Measurements from ENCODE around the gene MSLN. TPM values are rescaled to one million over a fixed set of nuclear protein-coding genes. Genes with fewer than 3 reads are reported as not detected.

The MSLN gene
- polyA plus RNA-seq, 2 of the 4 experiments (the other 2 are of a cell fraction), result 2.4 to 3.6 TPM

GRCh38 chr16:767743-768235, 7.3 kb downstream of the MSLN start:
- Histone ChIP-seq H3K9me3 (no peaks in the 10 kb centered on the region), H3K4me2 (peak overlapping the region; percentile 45; the same call in 2 of the 3 replicates), H3K4me1 (peaks cover 15% of the 10 kb centered on the region), H3K4me3 (no peak overlapping the region), H3K27ac (peak overlapping the region in 1 of 2 experiments; percentile 40; a peak in 2 of 6 replicates)
- no peak for FAIRE-seq
- WGBS (ENCODE audit: missing lambda C conversion rate), result 48% methylated on average over 2 of the region's 38 CpGs
- ChIA-PET POLR2A (no interaction called here), CTCF (interaction anchor here (2.1 to 15.8 kb wide), 2 partner anchors 18 to 27 kb away, joined by 5 to 105 read pairs; partner anchors contain the start of genes CHTF18, CIAO3 and RPUSD1)
- TF ChIP-seq BCL3 (IDR thresholded peaks at IDR 0.05), result no peak
- no peak for TF ChIP-seq TFCP2L1 (CRISPR knock-in tag; IDR thresholded peaks at IDR 0.05)
- TF ChIP-seq ZNF302 (CRISPR knock-in tag; IDR thresholded peaks at IDR 0.05), result no peak
- TF ChIP-seq BHLHE40 (IDR thresholded peaks at IDR 0.05; ENCODE audit: low read depth, low read length), result no peak
- TF ChIP-seq USF2 (IDR thresholded peaks at IDR 0.05), result no peak
- no peak for TF ChIP-seq CHD4 (IDR thresholded peaks at IDR 0.05; ENCODE audit: borderline replicate concordance)
- no peak for TF ChIP-seq FOXS1 (CRISPR knock-in tag; IDR thresholded peaks at IDR 0.05)
- TF ChIP-seq NPAS2 (CRISPR knock-in tag; IDR thresholded peaks at IDR 0.05; ENCODE audit: borderline replicate concordance), result no peak
- no peak for TF ChIP-seq HES2 (IDR thresholded peaks at IDR 0.05)
- TF ChIP-seq ESRRA (IDR thresholded peaks at IDR 0.05; ENCODE audit: borderline replicate concordance, low read length), result no peak
- no peak for TF ChIP-seq CHD2 (IDR thresholded peaks at IDR 0.05; ENCODE audit: low read length, partially characterized antibody)
- no peak for TF ChIP-seq NR3C1 (IDR thresholded peaks at IDR 0.05)
- no peak for DNase-seq (ENCODE audit: low read depth in 1 of 2, low spot score in 1 of 2)
- ATAC-seq, result peak in 1 of 2 experiments; percentile 12; a peak in 2 of 6 replicates

DNA sequence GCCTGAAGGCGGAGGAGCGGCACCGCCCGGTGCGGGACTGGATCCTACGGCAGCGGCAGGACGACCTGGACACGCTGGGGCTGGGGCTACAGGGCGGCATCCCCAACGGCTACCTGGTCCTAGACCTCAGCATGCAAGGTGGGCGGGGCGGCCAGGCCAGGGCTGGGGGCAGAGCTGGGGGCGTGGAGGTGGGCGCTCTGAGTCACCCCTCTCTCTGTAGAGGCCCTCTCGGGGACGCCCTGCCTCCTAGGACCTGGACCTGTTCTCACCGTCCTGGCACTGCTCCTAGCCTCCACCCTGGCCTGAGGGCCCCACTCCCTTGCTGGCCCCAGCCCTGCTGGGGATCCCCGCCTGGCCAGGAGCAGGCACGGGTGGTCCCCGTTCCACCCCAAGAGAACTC, 7.9 kb downstream of the MSLN start:
- TF ChIP-seq TP53 (CRISPR knock-in tag; IDR thresholded peaks at IDR 0.05) (no peak), JUNB (IDR thresholded peaks at IDR 0.05) (no peak), MAFK (IDR thresholded peaks at IDR 0.05; ENCODE audit: partially characterized antibody) (no peak), ESRRA (IDR thresholded peaks at IDR 0.05; ENCODE audit: borderline replicate concordance, low read length) (no peak), BHLHE40 (IDR thresholded peaks at IDR 0.05; ENCODE audit: low read depth, low read length) (no peak), GATA3 (IDR thresholded peaks at IDR 0.05; ENCODE audit: borderline replicate concordance) (no peak), RARB (CRISPR knock-in tag; IDR thresholded peaks at IDR 0.05) (no peak), POLR2AphosphoS2 (conservative IDR thresholded peaks at IDR 0.05; ENCODE audit: low read length) (no peak), FOSB (CRISPR knock-in tag; IDR thresholded peaks at IDR 0.05) (no peak), MAZ (IDR thresholded peaks at IDR 0.05; ENCODE audit: borderline replicate concordance, low read depth, low read length) (no peak), RCOR1 (IDR thresholded peaks at IDR 0.05; ENCODE audit: low read depth, low read length) (no peak), HDAC2 (IDR thresholded peaks at IDR 0.05) (no peak), HES2 (IDR thresholded peaks at IDR 0.05) (no peak)
- TF ChIP-seq, protein P1, sequence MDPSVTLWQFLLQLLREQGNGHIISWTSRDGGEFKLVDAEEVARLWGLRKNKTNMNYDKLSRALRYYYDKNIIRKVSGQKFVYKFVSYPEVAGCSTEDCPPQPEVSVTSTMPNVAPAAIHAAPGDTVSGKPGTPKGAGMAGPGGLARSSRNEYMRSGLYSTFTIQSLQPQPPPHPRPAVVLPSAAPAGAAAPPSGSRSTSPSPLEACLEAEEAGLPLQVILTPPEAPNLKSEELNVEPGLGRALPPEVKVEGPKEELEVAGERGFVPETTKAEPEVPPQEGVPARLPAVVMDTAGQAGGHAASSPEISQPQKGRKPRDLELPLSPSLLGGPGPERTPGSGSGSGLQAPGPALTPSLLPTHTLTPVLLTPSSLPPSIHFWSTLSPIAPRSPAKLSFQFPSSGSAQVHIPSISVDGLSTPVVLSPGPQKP (IDR thresholded peaks at IDR 0.05; ENCODE audit: low read depth, low read length), result no peak
- Histone ChIP-seq H3K27ac (peak overlapping the region in 1 of 2 experiments; percentile 40; a peak in 2 of 6 replicates), H3K9me3 (no peaks in the 10 kb centered on the region), H3K4me3 (no peak overlapping the region), H3K4me2 (peak overlapping the region; percentile 45), H3K4me1 (peaks cover 11% of the 10 kb centered on the region)
- 57% methylated on average over 11 of the region's 21 CpGs for WGBS (ENCODE audit: missing lambda C conversion rate)
- no peak for FAIRE-seq
- peak; percentile 20 to 54; a peak in 3 of 6 replicates for ATAC-seq
- ChIA-PET CTCF (interaction anchor here (15.8 kb wide), 1 partner anchor 18 kb away, joined by 105 read pairs; the partner anchor contains the start of genes CHTF18 and RPUSD1), POLR2A (no interaction called here)
- no peak for DNase-seq (ENCODE audit: low read depth in 1 of 2, low spot score in 1 of 2)
